T-helper 2 cell treated with Interferon-gamma antibody and Interleukin-4, amounts not matched to agents 100 ng/mL and 5 ng/mL, for 36 hours (primary cell): Measurements from ENCODE around the gene GXYLT2. TPM values are rescaled to one million over a fixed set of nuclear protein-coding genes. Genes with fewer than 3 reads are reported as not detected.

Experiments used
- intact Hi-C: fragments of 100-400 bp; cut with micrococcal nuclease; formaldehyde crosslinking; loops from one replicate; pipeline ENCODE4 v1.15.1; 2023
- total RNA-seq: library from RNA; stranded (reverse); gene quantifications from 2 replicates; pipeline ENCODE4 v1.2.3, GENCODE V29; 2022

Gene GXYLT2, protein sequence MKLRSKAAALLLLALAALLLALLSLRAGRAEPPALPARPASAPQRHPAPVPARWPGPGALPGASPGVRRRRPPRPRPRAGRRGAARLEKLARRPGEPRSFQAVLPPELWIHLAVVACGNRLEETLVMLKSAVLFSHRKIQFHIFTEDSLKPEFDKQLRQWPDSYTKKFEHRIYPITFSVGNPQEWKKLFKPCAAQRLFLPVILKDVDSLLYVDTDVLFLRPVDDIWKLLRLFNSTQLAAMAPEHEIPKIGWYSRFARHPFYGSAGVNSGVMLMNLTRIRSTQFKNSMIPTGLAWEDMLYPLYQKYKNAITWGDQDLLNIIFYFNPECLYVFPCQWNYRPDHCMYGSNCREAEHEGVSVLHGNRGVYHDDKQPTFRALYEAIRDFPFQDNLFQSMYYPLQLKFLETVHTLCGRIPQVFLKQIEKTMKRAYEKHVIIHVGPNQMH
- total RNA-seq = not detected in 2 replicates

DNA sequence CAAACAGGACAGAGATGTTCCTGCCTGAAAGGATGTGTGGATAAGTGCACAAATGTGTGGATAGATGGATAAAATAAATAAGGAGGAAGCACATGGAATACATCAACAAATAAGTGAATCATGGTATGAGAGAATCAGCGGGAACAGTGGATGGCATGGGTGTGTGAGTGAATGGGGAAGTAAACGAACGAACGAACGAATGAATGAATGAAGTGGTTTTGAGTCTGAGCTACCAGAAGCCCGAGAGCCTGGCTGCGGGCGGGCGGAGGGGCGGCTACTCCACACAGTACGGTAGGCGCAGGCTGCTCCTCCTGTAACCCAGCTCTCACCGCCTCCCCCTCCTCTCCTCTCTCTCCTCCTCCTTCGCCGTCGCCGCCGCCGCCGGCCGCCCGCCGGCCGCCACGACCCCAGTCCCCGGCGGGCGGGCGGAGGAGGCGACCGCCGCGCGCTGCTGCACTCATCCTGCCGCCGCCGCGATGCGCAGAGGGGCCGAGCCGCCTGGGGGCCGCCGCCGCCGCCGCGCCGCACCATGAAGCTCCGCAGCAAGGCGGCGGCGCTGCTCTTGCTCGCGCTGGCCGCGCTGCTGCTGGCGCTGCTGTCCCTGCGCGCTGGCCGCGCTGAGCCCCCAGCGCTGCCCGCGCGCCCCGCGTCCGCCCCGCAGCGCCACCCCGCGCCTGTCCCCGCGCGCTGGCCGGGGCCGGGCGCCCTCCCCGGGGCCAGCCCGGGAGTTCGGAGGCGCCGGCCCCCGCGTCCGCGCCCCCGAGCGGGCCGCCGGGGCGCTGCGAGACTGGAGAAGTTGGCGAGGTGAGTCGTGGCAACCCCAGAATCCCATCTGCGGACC, at the start of gene GXYLT2:
TSS of gene GXYLT2 (plus strand) at position 342 of the 841 bp plus-strand sequence. CDS start at position 530, 188 bp downstream.
- intact Hi-C loops = loop anchor here (2.0 kb wide), 1 partner anchor 77 kb away; no protein-coding TSS in a partner anchor

DNA sequence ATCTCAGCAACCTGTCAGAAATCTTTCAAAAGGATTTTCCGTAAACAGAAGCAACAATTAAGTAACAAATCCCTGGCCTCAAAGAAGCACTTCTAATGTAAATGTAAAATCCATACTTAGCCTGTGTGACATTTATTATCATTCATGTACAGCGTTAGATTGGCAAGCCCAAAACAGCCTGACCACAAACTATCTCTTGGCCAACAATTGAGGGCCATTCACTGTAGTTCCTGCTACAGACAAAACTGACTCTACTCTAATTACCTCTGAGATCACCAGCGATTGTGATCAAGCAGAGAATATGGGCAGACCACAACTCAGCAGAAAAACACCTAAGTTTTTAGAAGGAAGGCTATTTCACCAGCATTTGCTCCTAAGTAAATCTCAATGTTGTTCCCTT, 48.8 kb upstream of the GXYLT2 start:
- intact Hi-C loops = no loop called here

DNA sequence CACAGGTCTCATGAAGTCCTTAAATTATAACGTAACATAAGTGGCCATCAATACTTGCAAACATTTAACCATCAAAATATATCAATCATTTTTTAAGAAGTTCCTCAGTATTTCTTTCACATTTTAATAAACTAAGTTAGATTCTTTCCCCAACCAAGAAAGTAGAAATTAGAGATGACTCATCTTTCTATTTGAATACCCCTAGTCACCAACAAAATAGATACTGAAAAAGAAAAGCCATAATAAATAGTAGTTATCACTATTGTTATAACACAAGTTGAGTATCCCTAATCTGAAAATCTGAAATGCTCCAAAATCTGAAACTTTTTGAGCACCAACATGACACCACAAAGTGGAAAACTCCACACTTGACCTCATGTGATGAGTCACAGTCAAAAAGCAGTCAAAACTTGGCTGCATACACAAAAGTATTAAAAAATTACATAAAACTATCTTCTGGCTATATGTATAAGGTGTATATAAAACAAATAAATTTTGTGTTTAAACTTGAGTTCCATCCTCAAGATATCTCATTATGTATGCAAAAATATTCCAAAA, 43.3 kb upstream of the GXYLT2 start:
- intact Hi-C loops = loop anchor here (10.0 kb wide), 1 partner anchor 1780 kb away; no protein-coding TSS in a partner anchor

DNA sequence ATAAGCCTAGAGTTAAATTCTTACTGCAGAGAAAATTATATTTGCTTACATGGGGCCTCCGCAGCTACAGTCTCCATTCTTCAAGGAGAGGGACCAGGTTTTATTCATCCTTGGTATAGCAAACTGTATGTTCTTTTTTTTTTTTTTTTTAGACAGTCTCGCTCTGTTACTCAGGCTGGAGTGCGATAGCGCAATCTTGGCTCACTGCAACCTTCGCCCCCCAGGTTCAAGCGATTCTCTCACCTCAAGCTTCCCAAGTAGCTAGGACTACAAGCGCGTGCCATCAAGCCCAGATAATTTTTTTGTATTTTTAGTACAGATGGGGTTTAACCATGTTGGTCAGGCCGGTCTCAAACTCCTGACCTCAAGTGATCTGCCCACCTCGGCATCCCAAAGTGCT, 41.7 kb upstream of the GXYLT2 start:
- intact Hi-C loops = loop anchor here (5.0 to 10.0 kb wide), 2 partner anchors 399 to 1781 kb away; partner anchors contain the start of gene RYBP

DNA sequence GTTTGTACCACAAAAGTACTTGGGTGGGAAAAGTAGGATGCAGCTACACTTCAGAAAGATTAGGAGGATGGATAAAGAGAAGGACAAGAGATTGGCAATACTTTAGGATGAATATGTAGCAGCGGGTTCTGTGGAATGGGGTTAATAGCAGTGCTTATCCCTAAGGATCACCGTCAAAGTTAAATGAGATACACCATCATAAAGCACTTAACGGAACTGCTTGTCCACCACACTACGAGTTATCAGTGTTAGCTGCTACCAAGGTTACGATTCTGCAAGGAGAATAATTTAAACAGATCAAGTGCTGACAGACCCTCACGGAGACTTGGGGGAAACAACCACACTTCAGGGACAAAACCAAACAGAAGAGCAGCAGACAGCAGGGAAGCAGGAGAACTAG, 40.6 kb upstream of the GXYLT2 start:
- intact Hi-C loops = loop anchor here (5.0 to 10.0 kb wide), 2 partner anchors 400 to 1782 kb away; partner anchors contain the start of gene RYBP

DNA sequence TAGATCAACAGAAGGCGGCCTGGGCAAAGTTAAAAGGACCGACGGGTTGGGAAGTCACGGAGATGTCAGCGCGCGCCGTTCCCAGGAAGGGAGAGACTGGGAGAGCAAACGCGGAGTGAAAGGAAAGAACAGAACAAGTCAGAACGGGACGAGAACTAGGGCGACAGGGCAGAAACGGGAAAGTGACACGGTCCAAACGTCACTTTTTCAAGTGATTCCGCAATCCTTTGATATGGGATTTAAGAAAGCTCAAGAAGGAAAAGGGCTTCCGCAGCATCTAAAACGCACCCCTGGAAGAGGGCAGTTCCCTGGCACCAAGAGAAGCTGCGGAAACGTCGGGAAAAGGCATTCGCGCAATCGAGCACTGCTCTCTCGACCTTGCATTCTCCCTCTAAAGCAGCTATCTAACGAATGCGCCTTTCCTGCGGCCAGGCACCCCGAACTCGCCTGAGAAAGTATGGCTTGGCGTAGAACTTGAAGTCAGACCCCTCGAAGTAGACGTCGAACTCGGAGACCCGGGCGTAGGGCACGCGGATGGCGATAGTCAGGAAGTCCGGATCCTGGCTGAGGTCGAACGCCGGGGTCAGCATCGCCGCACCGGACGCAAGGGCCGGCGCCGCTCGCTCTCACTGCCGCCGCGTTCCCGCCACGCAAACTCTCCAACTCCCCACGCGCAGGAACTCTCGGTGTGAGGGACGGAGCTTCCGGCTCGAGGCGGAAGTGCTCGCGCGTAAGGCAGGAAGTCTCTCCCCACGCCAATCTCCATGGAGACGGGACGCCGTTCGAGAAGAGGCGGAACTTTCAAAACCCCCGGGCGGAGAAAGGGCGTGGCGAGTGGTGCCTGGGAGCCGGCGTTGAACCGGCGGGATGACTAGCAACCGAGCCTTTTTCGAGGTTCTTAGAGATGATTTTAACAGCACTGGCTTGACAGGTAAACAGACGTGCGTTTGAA, 39.8 kb upstream of the GXYLT2 start, which contains the start of gene SHQ1:
TSS of gene SHQ1 (minus strand) at position 695 of the 952 bp plus-strand sequence. CDS start at position 590, 105 bp downstream.
- intact Hi-C loops = loop anchor here (1.0 to 10.0 kb wide), 4 partner anchors 149 to 1783 kb away; partner anchors contain the start of gene RYBP

DNA sequence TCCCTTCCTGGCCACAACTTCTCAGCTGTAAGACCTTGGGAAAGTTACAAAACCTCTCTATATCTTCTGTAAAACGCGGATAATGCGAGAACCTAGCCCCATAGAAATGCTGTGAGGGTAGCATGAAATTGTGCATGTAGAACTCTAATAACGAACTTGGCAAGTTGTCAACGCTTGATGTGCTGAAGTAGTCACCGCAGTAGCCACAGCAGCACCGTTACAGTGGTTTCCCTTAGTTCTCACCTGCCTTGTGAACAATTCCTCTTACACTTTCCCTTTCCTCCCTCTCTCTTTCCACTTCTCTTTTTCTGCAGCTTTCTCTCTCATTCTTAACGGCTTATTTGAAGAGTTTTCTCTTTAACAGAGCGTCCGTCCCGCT, 39.2 kb upstream of the GXYLT2 start:
- intact Hi-C loops = loop anchor here (1.0 to 10.0 kb wide), 4 partner anchors 149 to 1784 kb away; partner anchors contain the start of gene RYBP

DNA sequence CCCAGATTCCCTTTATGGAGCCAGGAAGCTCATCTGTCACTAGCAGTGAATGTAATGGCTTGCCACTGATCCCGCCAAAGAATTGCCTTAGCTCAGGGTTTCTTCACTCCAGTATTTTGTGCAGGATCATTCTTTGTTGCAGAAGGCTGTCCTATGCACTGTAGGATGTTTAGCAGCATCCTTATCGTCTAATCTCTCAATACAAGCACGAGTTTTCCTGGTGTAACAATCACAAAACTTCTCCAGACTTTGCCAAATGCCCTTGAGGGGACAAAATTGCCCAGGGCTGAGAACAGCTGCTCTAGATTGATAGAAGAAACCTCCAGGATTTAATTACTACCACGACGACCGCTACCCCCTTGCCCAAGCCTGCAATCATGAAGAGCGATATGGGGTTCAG, 32.8 kb upstream of the GXYLT2 start:
- intact Hi-C loops = no loop called here

DNA sequence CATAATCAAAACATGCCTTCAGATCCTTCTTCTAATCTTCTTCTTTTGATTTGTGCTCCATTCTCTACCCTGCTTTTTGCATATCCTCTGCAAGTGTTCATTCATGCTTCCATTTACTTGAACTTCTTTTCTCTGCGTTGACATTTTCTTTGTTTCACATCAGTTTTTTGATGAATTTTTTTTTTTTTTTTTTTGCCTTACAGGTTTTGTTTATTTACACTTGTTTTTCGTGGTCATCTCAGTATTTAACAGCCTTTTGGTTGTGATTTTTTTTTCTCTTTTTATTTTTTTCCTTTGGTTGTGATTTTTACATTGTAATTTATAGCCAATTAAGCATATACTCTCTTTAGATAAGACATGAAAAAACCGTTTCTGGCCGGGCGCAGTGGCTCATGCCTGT, 27.8 kb upstream of the GXYLT2 start:
- intact Hi-C loops = no loop called here

DNA sequence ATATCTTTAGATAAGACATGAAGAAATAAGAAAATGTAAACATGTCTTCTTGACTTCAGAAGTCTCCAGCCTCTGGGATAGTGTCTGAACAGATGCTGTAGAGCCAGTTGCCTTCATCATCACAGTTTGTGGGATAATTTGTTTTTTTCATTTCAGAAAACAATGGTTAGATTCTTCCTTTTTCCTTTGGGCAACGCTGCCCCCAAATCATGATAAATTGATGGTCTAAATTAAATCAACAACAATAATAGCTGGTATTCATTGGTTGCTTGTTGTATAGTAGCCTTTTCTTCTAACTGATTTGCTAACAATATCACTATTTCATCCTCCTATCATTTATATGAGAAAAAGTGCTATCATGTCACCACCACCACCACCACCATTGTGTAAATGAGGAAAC, 27.0 kb upstream of the GXYLT2 start:
- intact Hi-C loops = no loop called here

DNA sequence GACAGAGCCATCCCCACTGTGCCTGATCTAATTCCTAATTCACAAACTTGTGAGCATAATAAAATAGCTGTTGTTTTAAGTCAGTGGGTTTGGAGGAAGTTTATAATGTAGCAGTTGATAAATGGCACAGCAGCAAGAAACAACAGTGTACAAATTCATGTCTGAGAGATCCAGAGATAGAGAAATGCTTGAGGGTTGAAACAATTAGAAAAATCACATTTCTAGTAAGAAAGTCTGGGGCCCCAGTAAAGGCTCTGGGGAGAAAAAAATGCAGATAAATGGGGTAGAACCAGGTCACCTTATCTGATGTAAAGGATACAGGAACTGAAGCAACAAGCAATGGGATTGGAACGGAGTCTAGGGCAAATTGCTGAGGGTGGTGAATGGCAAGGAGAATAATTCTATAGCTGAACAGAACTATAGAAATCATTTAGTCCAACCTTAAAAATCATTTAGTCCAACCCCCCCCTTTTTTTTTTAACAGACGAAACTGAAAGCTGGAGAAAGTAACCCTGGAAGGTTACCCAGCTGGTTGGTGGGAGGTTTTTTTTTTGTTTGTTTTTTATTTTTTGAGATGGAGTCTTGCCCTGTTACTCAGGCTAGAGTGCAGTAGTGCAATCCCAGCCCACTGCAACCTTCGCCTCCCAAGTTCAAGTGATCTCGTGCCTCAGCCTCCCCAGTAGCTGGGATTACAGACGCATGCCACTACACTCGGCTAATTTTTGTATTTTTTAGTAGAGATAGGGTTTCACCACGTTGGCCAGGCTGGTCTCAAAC, 25.3 kb upstream of the GXYLT2 start:
- intact Hi-C loops = no loop called here

DNA sequence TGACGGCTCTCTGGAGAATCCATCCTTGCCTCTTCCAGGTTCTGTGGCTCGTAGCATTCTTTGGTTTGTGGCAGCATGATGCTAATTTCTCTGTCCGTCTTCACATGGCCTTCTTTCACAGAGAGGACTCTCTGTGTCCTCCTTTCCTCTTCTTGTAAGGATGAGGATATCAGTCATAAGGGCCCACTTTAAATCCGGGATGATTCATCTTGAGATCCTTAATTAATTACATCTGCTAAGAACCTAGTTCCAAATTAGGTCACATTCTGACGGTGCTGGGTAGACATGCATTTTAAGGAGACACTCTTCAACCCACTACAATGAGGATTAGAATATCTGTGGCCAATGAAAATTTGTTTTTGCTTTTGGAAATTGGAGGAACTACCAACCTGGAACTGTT, 15.7 kb upstream of the GXYLT2 start:
- intact Hi-C loops = no loop called here

DNA sequence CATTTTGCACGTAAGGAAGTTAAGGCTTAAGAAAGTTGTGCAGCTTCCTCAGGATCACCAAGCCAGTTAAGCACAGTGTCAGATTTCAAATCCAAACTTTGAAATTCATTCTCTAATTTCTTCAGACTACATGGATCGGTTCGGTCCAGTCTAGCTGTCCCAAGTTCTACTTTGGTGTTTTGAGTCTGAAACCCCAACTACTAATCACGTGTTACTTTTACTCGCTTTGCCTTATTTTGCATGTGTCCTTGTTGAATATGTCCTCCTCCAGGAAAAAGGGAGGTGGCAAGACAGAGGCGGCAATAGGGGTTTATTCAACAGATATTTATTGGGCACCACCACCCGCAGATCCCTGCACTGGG, 522 bp upstream of the GXYLT2 start:
- intact Hi-C loops = no loop called here

DNA sequence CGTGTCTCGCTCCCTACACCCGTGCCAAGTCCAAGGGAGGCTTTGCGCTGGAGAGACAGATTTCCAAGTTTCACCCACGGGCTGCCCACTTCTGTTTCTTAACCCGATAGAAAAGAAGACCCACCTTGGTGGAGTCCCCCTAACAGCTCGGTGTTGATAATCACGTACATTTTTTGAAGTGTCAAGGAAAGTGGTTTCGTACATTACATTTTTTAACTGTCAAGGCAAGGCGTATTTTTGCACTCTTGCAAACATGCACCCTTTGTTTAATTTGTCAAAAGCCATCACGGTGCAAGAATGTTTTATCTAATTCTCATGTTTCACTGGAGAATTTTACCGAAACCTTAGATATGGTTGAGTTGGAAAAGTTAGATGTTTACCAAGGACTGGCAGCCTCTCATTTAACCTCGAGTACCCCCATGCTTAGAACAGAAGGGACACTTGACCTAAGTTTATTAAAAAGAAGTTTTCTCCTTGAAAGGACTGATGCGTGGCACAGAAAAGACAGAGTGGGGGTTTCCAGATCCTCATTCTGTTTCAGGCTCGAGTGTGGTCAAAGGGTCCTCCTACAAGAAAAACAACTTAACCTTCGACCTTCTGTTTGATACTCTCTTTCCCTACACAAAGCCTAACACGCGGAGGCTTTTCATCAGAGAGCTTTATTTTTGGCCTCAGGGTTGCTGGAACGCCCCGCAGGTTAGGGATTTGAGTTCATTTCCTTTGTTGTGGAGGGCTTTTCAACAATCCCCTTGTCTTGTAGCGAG, 882 bp downstream of the GXYLT2 start:
- intact Hi-C loops = loop anchor here (2.0 kb wide), 1 partner anchor 76 kb away; no protein-coding TSS in a partner anchor

DNA sequence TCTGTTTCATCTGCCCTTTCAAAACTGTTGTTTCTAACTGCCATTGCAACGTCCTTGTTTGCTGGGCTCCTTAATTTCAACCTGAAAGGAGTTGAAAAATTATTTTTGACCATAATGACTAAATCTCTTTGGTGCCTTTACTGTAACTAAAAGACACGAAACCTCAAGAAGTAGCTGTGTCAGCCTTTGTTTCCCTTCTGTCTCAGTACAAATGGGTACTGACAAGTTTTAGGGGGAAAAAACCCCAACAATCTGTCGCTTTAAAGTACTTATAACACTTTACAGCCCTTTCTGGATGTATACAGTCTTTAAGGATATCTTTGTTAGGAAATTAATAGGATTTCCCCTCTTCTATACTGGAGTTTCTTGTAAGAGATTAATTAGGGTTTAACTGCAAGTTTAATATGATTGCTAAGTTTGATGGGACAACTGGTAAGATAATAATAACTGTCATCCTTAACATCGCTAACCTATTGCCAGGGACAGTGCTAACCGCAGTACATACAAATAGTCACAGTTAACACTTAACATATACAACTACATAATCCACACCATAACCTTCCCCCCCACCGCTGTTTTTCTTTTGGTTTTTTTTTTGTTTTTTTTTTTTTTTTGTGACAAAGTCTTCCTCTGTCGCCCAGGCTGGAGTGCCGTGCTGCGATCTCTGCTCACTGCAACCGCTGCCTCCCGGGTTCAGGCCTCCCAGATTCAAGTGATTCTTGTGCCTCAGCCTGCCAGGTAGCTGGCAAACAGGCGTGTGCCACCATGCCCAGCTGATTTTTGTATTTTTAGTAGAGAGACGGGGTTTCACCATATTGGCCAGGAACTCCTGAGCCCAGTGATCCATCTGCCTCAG, 1.7 kb downstream of the GXYLT2 start:
- intact Hi-C loops = loop anchor here (2.0 kb wide), 1 partner anchor 75 kb away; no protein-coding TSS in a partner anchor

DNA sequence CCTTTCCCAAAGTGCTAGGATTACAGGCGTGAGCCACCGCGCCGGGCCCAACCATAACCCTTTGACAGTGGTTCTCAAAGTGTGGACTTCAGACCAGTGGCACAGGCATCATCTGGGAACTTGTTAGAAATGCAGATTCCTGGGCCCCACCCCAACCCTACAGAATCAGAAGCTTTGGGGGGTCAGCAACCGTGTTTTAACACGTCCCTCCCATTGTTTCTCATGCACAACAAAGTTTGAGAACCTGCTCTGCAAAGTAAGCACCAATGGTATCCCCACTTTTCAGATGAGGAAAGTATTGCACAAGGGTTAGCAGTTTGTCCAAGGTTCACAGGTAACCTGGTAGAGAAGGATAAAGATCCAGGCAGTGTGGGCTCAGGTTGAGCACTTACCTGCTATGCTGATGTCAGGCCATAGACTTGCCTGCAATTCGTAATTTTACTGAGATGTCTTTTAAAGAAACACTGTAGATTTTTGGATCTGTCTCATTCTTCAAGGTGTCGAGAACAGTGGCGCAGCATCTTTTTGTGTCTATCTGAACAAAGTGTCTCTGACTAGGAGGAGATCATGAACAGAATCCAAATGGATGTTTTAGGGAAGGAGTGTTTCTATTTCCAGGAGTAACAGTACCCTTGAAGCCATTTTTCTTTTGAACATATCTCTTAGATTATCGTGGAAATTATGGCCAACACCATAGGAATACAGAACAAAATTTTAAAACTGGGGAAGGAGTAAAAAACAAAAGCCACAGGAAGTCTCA, 2.5 kb downstream of the GXYLT2 start:
- intact Hi-C loops = no loop called here
